GM18505 (cell line): Measurements from ENCODE around the gene SLC26A5.

ENCODE experiments used
- ATAC-seq: cut with Tn5 transposase; IDR thresholded peaks from one replicate; pipeline ENCODE4 v1.9.1; 2021; ENCODE audit not compliant: unreplicated experiment
- POLR2A ChIP-seq: IDR thresholded peaks from 4 replicates; pipeline ENCODE4 v1.6.1; 2011; ENCODE audit warnings: borderline replicate concordance; ENCODE audit not compliant: insufficient read depth, insufficient read length; ENCODE audit errors: extremely low read depth

The SLC26A5 gene

GRCh38 chr7:103388469-103389140 lies 57.4 kb downstream of the SLC26A5 start:
- no peak for TF ChIP-seq POLR2A
- ATAC-seq, result no peak

DNA sequence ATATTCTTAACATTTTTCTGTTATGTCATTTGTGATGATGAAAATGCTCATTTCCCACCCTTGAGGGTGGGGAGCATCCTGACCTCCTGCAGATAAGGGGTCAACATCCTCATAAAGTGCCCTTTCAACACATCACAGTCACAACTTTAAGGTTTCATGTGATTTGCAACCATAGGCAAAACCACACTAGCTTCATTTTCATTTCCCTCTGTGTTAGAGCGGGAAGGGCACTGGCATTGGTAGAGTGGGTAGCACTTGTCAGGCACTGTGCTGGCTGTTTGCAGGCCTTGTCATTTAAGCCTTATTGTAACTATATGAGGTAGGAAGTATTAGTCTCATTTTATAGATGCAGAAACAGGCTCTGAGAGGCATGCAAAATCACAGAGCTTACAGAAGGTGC lies 58.8 kb downstream of the SLC26A5 start:
- ATAC-seq, result no peak
- no peak for TF ChIP-seq POLR2A

GRCh38 chr7:103382032-103382402 lies 64.0 kb downstream of the SLC26A5 start:
- ATAC-seq, result no peak
- TF ChIP-seq POLR2A, result no peak

GRCh38 chr7:103381280-103382031 lies 64.6 kb downstream of the SLC26A5 start:
- no peak for TF ChIP-seq POLR2A
- no peak for ATAC-seq

DNA sequence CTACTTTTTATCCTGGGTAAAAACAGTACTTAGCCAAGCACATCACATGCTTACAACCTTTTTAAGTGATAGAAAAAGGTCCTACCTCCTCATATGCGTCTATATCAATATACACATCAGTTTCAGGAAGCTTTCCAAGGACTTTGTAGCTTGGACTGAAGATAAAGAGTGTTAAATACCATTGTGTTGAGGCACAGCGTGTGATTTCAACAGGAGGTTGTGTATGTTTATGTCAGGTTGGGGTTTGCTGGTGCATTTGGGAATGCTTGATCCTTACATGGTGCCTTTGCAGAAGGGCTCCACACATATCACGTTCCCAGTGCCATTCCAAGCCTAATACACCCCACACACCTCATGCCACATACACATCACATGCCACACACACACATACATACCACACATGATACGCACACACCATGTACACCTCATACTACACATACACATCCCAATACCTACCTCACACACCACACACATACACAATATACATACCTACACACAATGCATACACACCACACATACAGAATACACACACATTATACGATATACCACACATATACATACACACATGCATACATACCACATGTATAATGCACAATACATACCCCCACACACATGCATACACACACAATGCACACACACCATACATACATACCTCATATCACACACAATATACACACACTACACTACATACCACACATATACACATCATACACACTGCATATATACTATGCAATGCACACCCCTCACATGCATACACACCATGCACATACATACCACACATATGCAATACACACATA lies 65.4 kb downstream of the SLC26A5 start:
- no peak for ATAC-seq
- no peak for TF ChIP-seq POLR2A

- no peak for ATAC-seq
- no peak for TF ChIP-seq POLR2A
Measured at GRCh38 chr7:103379270-103379975, 66.6 kb downstream of the SLC26A5 start.

DNA sequence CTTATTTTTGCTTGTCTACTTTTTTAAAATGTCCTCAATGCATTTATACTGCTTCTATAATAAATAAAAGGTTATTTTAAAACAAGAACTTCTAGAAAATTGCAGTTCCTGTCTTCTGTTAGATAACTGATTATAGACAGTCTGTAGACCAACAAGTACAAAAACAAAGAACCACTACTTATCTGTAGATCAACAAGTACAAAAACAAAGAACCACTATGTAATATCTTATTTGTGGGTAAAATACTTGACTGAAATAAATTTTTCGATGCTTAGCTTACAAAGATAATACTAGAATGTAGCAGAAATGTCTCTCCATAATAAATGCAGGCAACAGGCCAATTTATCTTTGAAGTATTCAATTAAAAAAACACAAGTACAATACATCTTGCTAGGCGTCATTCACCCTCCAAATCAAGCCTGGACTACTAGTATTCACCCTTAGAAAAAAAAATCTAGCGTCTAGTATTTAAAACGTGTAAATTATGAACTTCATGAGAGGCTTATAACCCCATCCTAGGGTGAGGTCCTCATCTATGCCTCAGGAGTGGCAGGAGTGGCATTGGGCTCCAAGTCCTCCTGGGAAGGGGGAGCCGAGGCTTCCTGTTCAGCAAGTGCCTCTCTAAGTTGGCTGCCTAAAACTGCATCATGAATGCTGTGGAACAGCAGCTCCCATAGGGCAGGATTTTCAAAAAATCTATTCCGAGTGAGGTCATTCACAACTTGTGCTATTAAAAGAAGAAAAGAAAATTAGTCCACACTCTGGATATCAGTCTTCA lies 72.0 kb downstream of the SLC26A5 start:
- TF ChIP-seq POLR2A, result no peak
- no peak for ATAC-seq

DNA sequence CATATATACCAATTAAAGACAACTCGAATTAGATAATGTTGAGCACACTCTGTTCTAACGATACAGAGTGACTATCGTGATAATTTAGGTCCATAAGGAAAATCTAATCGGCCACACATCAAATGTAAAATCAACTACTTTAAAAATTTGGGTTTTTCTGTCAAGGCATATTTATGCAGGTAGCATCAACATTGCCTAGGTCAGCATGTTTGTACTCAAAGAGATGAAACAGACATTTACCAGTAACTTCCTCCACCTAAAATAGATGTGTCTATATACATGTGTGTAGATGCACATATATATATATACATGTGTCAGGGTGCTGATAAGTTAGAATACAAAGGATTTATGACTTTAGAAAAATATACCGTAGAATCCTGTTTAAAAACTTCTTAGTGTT lies 76.6 kb downstream of the SLC26A5 start:
- no peak for TF ChIP-seq POLR2A
- ATAC-seq, result no peak

DNA sequence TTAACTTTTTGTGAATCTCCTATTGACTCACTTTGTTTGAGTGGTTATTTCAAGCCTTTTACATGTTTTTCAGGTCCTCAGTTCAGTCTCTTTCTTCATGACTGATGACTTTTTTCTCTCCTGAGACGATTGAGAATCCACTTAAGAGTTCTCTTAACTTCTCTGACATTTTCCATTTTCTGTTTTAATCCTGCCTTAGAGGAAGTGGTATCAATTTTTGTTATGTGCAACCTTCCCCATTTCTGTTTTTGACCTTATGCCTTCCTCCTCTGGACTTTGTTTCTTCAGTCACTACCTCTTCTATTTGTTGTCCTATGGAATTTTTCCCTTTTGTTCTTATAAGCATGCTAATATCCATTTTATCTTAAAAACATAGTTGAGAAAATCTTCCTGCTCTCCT lies 96.2 kb downstream of the SLC26A5 start:
- no peak for TF ChIP-seq POLR2A
- ATAC-seq, result no peak

DNA sequence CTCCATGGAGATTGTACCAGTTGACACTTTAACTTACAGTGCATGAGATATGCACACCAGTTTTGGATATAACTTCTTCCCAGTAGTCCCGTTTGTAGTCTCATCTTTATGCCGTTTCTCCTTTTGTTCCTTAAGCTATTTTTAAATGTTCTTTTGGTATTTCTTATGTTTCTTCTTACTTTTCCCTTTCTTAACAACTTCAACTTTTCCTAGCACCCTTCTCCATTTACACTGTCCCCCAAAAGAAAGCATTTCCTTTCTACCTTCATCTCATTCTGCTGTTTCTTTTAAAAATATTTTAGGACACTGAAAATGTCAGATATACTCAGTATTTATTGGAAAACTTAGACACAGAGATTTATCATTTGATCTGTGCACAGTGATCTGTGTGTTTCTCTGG lies 97.0 kb downstream of the SLC26A5 start:
- TF ChIP-seq POLR2A, result no peak
- ATAC-seq, result no peak

GRCh38 chr7:103348452-103348851 lies 97.6 kb downstream of the SLC26A5 start:
- ATAC-seq, result no peak
- TF ChIP-seq POLR2A, result no peak

GRCh38 chr7:103347507-103348267 lies 98.3 kb downstream of the SLC26A5 start, which contains the start of gene PSMC2:
Gene PSMC2, plus strand, starts transcription at chr7:103347643. Its CDS starts 69 bp downstream, at chr7:103347712.
- ATAC-seq, result peak; percentile 68
- TF ChIP-seq POLR2A, result peak; percentile 68
